ENCODE data around the gene IGDCC3. TPM values are rescaled to one million over a fixed set of nuclear protein-coding genes. Genes with fewer than 3 reads are reported as not detected.

IGDCC3 gene
- total RNA-seq, 1 donor from 2014 or later: 125 TPM

DNA sequence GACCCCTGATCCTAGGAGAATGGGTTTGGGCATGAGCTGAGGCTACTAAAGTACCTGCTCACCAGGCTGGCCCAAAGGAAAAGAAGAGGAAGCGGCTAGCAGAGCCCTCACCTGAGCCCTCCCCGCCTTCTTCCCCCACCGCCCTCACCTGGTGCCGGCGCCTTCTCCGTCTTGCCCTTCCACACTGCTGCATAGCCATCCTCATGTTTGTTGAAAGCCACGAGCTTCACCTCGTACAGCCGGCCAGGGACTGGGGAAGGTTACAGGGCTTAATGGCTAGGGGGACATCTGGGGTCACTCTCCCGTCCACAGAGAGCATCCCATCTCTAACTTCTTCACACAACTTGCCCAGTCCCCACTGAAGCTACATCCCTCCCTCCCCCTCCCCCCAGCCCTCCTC, 13.9 kb upstream of the IGDCC3 start:
- no peaks in the 10 kb centered on the region for H3K9me3 Mint-ChIP-seq (ENCODE audit: low read depth)

DNA sequence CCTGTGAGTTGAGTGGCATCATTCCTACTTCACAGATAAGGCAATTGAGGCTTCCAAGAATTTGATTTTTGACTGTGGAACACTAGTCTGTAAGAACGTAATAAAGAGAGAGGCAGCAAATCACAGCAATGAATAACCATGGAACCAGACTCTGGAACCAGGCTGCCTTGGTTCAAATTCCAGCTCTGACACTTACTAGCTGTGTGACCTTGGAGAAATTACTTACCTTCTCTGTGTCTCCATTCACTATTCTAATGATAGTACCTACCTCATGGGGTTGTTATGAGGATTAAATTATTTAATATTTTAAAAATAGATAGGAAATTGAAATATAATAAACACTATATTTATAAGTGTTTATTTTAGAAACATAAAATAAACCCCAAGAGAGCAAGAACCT, 12.6 kb upstream of the IGDCC3 start:
- TF ChIP-seq, protein P1, sequence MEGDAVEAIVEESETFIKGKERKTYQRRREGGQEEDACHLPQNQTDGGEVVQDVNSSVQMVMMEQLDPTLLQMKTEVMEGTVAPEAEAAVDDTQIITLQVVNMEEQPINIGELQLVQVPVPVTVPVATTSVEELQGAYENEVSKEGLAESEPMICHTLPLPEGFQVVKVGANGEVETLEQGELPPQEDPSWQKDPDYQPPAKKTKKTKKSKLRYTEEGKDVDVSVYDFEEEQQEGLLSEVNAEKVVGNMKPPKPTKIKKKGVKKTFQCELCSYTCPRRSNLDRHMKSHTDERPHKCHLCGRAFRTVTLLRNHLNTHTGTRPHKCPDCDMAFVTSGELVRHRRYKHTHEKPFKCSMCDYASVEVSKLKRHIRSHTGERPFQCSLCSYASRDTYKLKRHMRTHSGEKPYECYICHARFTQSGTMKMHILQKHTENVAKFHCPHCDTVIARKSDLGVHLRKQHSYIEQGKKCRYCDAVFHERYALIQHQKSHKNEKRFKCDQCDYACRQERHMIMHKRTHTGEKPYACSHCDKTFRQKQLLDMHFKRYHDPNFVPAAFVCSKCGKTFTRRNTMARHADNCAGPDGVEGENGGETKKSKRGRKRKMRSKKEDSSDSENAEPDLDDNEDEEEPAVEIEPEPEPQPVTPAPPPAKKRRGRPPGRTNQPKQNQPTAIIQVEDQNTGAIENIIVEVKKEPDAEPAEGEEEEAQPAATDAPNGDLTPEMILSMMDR (IDR thresholded peaks at IDR 0.05; ENCODE audit: unreplicated experiment): no peak
- Mint-ChIP-seq H3K36me3 (ENCODE audit: insufficient read depth) (no peaks in the 10 kb centered on the region), H3K9me3 (ENCODE audit: low read depth) (no peaks in the 10 kb centered on the region), H3K4me3 (ENCODE audit: low read depth) (no peak overlapping the region), H3K27ac (no peak overlapping the region), H3K4me1 (ENCODE audit: low read depth) (peaks cover 21% of the 10 kb centered on the region), H3K27me3 (peaks cover 20% of the 10 kb centered on the region)
- no peak for DNase-seq (ENCODE audit: low spot score, unreplicated experiment)

More for the DNA sequence above, 13.9 kb upstream of the IGDCC3 start:
- no peaks in the 10 kb centered on the region for H3K36me3 Mint-ChIP-seq (ENCODE audit: insufficient read depth)
- H3K4me3 Mint-ChIP-seq (ENCODE audit: low read depth): no peak overlapping the region
- TF ChIP-seq, protein P1 (IDR thresholded peaks at IDR 0.05; ENCODE audit: unreplicated experiment): no peak
- peaks cover 30% of the 10 kb centered on the region for H3K27me3 Mint-ChIP-seq
- peaks cover 23% of the 10 kb centered on the region for H3K4me1 Mint-ChIP-seq (ENCODE audit: low read depth)
- H3K27ac Mint-ChIP-seq: no peak overlapping the region
- DNase-seq (ENCODE audit: low spot score, unreplicated experiment): no peak

DNA sequence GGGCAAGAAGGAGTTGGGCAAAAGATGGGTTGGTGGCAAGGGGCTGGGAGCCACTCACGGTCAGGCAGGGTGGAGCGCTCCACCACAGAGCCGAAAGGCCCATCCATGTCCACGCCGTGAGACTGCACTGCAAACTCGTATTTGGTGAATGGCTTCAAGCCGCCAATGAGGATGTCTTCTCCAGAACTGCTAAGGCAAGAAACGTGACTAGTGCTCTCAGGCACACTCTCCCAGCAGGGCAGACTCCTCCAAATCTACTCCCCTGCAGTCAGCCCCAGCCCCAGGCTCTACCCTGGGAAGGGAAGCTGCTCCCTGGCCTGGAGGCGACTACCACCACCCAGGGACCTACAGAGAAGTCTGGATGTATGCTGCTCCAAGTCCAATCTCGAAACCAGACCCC, 11.4 kb upstream of the IGDCC3 start:
- Mint-ChIP-seq H3K36me3 (ENCODE audit: insufficient read depth) (no peaks in the 10 kb centered on the region), H3K9me3 (ENCODE audit: low read depth) (no peaks in the 10 kb centered on the region), H3K27ac (no peak overlapping the region), H3K27me3 (peaks cover 8% of the 10 kb centered on the region), H3K4me3 (ENCODE audit: low read depth) (no peak overlapping the region), H3K4me1 (ENCODE audit: low read depth) (peaks cover 25% of the 10 kb centered on the region)
- no peak for DNase-seq (ENCODE audit: low spot score, unreplicated experiment)
- TF ChIP-seq, protein P1 (IDR thresholded peaks at IDR 0.05; ENCODE audit: unreplicated experiment): no peak

DNA sequence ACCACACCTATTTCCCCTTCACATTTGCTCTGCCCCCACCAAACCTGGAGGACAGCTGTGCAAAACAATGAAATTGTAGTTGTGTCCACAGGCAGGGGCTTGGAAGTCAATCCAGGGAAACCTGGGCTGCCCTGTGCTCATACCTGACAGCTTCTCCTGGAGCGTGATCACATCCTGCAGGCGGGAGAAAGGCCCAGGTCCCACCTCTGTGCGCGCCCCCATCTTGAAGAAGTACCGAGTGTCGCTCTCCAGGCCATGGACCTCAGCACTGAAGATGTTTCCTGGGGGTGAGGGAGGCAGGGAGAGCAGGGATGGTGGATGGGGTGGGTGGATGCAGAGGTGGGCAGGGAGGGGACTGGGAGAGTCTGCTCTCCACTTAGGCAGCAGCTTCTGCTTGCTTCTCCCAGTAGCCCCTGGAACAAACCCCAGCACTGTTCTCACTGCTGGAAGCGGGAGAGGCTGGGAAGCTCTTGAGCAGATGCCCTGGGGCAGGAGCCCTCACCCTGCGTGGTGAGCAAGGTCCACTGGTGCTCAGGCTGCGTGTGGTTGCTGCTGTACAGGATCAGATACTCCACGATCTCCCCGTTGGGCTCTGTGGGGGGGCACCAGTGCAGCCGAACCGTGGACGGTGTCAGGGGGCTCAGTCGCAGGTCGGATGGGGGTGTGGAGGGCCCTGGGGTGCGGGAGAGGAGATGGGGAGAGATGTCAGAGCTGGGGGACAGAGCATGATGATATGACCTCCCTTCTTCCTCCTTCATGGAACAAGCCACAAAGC, 10.7 kb upstream of the IGDCC3 start:
- TF ChIP-seq, protein P1 (IDR thresholded peaks at IDR 0.05; ENCODE audit: unreplicated experiment): no peak
- DNase-seq (ENCODE audit: low spot score, unreplicated experiment): no peak
- no peaks in the 10 kb centered on the region for H3K36me3 Mint-ChIP-seq (ENCODE audit: insufficient read depth)
- peaks cover 25% of the 10 kb centered on the region for H3K4me1 Mint-ChIP-seq (ENCODE audit: low read depth)
- H3K27ac Mint-ChIP-seq: no peak overlapping the region
- H3K9me3 Mint-ChIP-seq (ENCODE audit: low read depth): no peaks in the 10 kb centered on the region
- peaks cover 3% of the 10 kb centered on the region for H3K27me3 Mint-ChIP-seq
- H3K4me3 Mint-ChIP-seq (ENCODE audit: low read depth): no peak overlapping the region

DNA sequence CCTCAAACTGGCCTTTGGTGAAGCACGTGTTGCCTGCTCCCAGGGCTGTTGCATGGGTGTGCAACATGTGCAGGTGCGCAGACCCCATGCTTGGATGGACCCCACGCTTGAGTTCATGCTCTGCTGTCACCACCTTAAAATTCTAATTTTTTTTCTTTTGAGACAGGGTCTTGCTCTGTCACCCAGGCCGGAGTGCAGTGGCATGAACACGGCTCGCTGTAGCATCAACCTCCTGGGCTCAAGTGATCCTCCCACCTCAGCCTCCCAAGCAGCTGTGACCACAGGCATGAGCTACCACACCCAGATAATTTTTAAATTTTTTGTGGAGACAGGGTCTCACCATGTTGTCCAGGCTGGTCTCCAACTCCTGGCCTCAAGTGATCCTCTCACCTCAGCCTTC, 9.1 kb upstream of the IGDCC3 start:
- no peak overlapping the region for H3K27ac Mint-ChIP-seq
- peaks cover 2% of the 10 kb centered on the region for H3K36me3 Mint-ChIP-seq (ENCODE audit: insufficient read depth)
- no peak overlapping the region for H3K4me3 Mint-ChIP-seq (ENCODE audit: low read depth)
- DNase-seq (ENCODE audit: low spot score, unreplicated experiment): no peak
- H3K9me3 Mint-ChIP-seq (ENCODE audit: low read depth): no peaks in the 10 kb centered on the region
- H3K4me1 Mint-ChIP-seq (ENCODE audit: low read depth): peaks cover 21% of the 10 kb centered on the region
- TF ChIP-seq, protein P1 (IDR thresholded peaks at IDR 0.05; ENCODE audit: unreplicated experiment): no peak
- peaks cover 6% of the 10 kb centered on the region for H3K27me3 Mint-ChIP-seq

Measured in progenitor cell of endocrine pancreas (in vitro differentiated cells).